Umbilical cord (tissue), 2 donors: ENCODE data around the gene CACNB1. TPM values are rescaled to one million over a fixed set of nuclear protein-coding genes. Genes with fewer than 3 reads are reported as not detected.
"Not testable (repeated sequence)": the region's sequence is repeated elsewhere in the genome, so short reads cannot be mapped to it uniquely, and the experiment has no call there.

Experiments
- DNase-seq: peaks from one replicate; pipeline ENCODE4 v3.0.0-alpha.2; 2015; ENCODE audit warnings: low spot score
- total RNA-seq: library from RNA; depleted of rRNA; stranded (reverse); fragments of >200 nt; gene quantifications from one replicate; pipeline ENCODE4 v1.2.3, GENCODE V29; 2014; ENCODE audit warnings: low replicate concordance; ENCODE audit not compliant: insufficient read depth

Gene CACNB1
- total RNA-seq, 1 donor from 2014 or later = 4.8 TPM

DNA sequence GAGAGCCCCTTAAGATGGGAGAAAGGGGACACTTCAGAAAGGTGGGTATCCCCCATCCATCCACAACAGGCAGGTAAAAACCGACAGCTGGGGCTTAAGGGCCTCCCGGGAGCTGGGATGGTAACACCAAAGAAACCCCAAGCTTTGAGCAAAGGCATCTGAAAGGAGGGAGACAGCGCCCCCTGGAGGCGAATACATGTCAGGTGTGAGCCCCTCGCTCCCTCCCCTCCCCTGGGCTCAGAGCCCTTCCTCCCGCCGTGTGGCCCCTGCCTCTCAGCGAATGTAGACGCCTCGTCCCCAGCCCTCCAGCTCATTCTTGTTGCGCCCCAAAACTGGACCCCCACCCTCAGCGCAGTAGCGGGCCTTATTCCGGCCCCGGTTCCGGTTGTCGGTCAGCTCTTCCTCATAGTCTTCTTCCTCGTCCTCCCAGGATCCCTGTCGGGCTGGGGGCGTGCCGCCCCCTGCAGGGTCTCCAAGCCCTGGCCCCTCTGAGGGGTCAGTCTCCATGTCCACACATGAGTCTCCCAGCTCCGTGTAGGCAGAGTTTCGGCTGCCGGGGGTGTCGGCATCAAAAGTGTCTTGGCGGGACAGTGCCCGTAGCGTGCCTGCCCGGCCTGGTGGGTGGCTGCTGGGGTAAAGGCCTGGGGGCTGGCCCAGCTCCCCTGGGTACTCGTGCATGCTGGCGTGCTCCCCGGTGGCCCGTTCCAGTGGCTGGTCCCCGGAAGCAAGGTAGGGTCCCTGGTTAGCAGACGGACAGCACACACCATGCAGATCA is 22.4 kb downstream of the CACNB1 start:
- peak; percentile 71 for DNase-seq

DNA sequence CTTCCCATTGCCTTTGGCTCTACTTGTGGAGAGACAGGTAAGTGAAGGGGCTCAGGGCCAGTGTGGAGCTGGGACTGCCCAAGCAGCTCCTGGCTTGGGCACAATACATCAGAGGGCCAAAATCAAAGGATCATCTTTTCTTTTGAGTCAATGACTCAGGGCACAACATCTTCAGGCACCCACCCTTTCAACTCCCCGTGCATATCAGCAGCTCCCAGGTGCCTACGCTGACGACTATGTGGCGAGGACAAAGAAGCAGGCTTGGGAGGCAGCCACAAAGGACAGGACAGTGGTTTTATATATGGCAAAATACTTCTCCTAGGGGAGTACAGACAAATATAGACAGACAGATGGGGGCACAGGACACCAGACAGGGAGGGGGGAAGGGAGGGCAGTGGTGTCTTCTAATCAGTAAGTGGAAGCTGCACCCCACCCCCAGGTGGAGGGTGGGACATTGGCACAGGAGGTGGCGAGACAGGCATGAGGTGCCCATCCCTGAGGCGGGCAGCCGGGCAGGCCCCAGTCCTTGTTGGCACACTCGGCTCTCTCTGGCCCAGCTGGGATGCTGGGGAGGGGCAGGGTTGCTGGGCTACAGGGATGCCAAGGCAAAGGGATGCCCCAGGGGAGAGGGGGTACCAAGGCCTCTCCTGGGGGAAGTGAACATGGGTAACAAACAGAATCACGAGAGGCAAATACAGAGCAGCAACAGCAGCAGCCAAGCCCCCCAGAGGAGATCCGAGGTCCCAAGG is 23.8 kb downstream of the CACNB1 start:
- no peak for DNase-seq

DNA sequence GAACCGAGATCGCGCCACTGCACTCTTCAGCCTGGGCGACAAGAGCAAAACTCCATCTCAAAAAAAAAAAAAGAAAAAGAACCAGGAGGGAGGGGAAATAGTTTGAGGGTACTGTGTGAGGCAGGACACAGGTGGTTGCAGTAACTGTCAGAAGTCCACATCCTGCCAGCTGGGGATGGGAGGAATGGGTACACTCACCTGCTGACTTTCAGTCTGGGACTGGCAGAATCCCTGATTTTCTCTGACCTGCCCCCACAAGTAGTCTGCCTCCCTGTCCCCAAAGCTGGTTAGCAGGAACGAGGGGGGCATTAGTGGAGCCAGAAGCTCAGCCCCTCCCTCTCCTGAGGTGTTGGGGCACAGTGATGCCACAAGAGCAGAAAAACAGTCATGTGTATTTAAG is 24.4 kb downstream of the CACNB1 start:
- no peak for DNase-seq

DNA sequence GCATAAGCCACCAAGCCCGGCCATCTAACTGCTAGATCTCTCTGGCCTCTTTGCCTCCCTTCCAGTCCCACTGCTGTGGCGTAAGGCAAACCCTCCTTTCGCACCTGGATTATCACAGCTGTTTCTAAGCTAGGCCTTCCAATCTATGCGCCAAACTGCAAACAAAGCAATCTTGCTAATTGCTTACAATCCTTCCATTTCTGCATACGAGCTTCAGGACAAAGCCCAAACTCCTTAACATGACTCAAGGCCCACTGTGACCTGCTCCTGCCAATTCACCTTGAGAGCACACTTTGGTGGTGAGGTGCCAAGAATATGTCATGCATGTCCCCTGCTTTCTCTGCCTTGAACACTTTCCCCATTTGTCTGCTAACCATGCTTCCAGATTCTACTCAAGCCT is 25.5 kb downstream of the CACNB1 start:
- no peak for DNase-seq

DNA sequence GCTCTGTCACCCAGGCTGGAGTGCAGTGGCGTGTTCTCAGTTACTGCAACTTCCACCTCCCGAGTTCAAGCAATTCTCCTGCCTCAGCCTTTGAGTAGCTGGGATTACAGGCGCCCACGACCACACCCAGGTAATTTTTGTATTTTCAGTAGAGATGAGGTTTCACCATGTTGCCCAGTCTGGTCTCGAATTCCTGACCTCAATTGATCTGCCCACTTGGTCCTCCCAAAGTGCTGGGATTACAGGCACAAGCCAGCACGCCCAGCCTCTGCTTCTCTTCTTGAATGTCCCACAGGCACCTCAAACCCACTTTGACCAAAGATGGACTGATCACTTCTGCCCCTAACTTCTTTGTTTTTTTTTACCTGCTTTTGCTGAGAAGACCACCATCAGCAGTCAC is 26.9 kb downstream of the CACNB1 start:
- no peak for DNase-seq

DNA sequence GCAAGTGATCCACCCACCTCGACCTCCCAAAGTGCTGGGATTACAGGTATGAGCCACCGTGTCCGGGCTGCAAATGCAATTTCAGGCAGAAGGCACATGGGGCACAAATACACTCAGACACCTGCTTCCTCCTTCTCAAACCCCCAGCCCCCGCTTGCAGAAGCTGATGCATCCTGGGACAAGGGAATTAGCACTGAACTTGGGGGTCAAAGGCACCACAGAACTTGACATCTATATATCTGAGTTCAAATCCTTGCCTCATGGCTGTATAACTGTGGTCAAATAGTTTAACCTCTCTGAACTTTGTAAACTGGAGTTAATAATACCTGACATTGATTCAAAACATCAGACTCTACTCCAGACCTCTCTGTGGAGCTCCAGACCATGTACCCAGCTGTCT is 27.4 kb downstream of the CACNB1 start:
- no peak for DNase-seq

DNA sequence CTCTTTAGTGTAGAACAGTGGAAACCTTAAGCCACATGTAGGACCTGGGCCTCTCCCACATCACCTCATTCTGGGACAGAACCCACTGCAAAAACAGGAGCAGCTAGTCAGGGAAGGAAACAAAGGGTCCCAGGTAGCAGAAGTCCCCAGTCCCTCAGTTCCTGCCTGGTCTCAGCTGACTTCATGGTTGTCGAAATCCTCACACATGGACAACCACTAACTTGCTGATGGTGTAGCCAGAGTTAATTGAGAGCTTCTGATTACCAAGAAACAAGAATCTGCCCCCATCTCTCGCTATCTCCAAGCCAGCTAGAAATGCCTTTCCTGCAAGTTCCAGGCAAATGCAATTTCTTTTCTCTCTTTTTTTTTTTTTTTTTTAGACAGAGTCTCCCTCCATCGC is 28.0 kb downstream of the CACNB1 start:
- DNase-seq = no peak

DNA sequence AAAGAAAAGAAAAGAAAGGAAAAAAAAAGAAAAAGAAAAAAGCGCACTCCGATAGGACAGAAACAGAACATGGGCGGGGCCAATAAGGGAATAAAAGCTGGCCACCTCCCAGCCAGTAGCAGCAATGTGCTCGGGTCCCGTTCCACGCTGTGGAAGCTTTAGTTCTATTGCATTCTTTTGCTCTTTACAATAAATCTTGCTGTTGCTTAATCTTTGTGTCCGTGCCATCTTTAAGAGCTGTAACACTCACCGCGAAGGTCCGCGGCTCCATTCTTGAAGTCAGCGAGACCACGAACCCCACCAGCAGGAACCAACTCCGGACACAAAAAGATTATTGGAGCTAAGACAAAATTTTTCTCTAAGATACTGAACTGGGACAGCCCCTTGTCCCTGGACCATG is 28.4 kb downstream of the CACNB1 start:
- no peak for DNase-seq

DNA sequence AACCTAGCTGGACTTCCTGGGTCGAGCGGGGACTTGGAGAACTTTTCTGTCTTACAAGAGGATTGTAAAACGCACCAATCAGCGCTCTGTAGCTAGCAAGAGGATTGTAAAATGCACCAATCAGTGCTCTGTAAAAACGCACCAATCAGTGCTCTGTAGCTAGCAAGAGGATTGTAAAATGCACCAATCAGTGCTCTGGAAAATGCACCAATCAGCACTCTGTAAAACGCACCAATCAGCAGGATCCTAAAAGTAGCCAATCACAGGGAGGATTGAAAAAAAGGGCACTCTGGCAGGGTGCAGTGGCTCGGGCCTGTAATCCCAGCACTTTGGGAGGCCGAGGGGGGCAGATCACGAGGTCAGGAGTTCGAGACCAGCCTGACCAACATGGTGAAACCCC is 29.0 kb downstream of the CACNB1 start:
- DNase-seq = not testable (repeated sequence)

DNA sequence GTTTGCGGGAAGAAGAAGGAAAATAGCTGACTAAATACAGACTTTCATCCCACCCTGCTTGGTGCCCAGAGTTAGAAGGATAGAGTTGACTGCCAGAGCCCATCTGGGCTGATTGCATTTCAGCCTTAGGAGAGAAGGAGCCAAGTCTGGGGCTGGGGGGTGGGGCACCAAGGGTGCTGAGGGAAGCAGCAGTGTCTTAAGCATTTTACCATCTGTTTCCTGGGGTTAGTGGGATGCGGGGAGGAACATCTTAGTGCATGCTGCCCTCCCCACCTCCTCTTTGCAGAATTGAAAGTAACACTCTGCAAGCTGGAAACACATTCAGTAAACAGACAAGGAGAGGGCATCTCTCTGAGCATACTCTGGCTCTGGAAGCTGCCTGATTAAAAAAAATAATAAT is 30.0 kb downstream of the CACNB1 start:
- DNase-seq = peak; percentile 80

DNA sequence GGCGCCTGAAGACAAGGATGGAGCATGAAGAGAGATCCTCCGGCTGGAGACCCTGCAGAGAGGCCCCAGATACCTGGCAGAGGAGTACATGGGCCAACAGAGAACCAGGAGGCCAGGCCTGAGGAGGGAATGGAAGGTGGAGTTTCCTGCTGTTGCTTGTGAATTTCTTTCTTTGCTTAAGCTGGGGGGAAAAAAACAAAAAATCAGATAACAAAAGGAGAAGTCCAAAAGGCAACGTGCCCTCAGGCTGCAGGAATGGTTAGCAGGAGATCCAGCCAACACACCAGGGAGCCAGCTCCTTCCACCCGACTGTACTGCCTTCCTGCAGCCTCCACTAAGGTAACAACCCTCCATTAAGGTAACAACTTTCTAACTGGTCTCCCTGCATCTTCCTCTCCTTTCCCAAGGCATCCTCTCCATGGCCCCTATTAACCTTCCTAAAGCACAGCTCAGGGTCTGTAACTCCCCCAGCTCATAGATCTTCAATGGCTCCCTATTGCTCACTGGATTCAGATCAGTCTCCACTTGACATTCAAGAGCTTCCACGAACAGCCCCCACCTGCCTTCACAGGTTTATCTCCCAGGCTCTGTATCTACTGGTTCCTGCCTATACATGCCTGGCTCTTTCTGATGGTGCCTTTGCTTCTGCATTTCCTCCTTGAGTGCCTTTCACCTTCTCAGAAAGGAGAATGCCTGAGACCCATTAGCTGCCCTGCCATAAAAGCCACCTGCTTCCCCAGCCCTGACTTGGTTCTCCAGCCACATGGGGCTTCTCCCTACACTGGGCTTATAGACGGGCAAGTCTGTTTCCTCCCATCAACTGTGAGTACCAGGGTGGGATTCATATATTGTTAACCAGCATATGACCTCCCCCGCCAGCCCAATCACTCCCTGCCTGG is 30.8 kb downstream of the CACNB1 start:
- DNase-seq = no peak

DNA sequence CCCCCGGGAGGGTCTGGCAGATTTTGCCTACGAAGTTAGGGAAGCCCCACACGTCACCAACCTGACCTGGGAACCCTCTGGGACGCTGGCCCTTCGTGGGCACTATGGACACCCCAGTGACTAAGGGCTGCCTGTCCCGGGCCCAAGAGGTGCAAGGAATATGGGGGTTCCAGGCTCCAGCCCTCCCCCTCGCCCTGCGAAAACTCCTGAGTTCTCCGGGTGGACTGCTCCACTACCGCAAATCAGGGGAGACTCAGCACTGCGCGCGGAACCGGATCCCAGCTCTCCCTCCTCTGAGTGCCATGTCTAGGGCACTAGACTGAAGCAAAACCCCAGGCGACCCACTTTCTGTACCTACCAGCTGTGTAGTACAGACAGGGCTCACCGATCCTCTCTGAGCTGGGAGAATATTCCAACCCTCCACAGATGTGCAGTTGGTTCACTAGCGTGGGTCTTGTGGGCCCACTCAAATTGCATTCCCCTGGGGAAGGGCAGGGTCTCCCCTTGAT is 31.6 kb downstream of the CACNB1 start, which contains the start of gene ARL5C:
Gene ARL5C, minus strand, starts transcription at position 321 of the 509 bp plus-strand sequence. CDS start 401 bp downstream, outside the sequence.
- DNase-seq = no peak

DNA sequence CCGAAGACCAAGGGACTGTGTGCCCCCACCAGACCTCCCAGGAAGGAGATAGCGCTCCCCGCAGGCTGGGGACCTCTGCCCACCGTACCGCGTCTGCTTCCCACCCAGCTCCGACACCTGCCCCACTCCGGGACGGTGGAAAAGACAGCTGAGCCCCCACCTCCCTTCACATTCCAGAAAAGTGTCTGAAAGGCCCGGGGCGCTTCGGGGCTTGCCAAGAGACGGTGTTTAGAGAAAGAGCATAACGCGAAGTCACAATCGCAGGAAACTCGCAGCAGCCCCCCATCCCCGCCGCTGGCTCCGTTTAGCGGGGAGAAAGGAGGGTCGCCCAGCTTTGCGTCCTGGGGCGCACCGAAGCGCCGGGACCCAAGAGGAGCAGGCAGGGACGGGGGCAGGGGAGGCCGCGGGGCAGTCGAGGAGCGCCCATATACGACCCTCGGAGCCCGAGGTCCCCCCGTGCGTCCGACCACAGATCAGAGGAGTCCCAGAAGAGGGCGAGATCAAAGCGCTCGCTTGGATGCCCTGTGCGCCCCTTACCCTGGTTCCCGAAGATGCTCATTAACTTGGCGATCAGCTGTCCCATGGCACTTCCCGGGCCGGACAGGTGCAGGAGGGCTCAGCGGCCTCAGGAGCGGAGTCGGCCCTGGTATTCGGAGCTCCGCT is 32.2 kb downstream of the CACNB1 start:
- no peak for DNase-seq

DNA sequence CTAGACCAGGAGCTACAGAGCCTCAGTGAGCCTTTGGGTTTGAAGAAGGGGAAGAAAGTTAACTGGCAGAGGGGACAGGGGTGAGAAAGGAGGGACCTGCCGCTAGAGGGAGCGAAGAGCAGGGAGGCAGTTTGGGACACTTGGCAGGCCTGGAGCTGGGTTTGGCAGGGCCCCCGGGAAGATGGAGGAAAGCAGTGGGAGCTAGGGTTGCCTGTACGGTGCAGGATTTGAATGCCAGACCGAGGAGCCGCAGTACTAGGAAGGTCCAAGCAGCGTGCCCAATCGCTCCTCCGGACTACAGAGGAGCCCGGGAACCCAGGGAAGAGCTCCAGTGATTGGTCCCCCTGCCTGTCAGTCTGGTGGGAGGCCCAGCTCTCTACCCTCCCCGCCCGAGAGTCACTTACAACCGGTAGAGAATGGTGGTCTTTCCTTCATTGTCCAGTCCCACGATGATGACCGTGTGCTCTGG is 32.8 kb downstream of the CACNB1 start:
- peak; percentile 91 for DNase-seq

DNA sequence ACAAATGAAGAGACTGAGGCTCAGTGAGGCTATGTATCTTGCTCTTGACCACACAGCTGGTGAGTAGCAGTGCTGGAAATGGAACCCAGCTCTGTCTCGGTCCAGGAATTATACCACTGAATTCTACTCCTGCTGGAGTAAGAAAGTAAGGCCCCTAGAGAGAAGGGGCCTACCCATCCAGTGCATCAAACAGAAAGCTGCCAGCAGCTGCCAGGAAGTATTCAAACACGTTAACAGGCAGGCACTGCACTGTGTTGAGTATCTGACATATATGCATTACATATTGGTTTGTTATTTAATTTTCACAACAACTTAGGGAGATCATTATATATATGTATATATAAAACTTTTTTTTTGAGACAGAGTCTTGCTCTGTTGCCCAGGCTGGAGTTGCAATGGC is 35.5 kb downstream of the CACNB1 start:
- no peak for DNase-seq

DNA sequence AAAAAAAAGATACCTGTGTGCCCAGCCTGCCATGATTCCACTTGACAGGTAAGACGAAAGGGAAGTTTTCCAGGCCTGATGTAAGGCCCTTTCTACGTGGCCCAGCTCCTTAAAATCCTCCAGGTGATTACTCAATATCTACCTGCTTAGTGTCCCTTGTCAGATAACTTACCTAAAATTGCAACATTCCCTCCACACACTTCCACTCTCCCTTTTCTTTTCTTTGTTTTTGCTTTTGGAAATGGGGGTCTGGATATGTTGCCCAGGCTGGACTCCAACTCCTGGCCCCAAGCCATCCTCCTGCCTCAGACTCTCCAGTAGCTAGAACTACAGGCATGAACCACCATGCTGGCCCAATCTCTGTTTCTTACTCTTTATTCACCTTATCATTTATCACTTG is 38.8 kb downstream of the CACNB1 start:
- no peak for DNase-seq

DNA sequence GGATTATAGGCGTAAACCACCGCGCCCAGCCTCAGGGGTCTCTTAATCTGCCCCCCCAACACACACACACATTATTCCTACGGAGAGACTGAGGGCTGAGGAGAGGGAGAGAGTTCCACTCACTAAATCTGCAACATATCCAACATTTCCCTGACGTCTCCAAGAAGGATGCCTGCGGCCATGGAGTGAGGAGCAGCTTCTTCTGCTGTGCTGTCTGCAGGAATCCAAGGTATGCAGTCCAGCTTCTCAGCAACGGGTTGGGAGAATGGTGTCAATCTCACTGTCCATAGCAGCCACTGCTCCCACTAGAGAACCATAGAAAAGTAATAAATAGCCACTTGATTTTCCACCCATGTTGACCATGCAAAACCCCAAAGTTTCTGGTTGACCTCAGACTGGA is 41.0 kb downstream of the CACNB1 start:
- peak; percentile 50 for DNase-seq

DNA sequence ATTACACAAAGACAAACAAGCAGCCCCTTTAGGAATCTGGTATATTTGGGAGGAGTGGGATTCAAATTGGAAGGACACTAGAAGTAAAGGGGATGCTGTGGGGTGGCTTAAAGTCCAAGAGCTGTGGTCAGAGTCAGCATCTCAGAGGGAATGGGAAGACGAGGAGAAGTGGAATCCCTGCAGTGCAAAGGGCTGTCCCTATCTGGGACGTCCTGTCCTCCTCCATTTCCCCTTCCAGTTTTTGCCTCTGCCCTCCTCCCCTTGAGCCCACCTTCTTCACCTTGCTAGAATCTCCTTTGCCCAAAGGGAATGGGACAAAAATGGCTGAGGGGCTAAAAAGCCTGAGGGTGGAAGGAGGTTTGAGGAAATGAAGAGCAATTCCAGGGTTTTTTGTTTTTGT is 41.8 kb downstream of the CACNB1 start:
- DNase-seq = no peak

DNA sequence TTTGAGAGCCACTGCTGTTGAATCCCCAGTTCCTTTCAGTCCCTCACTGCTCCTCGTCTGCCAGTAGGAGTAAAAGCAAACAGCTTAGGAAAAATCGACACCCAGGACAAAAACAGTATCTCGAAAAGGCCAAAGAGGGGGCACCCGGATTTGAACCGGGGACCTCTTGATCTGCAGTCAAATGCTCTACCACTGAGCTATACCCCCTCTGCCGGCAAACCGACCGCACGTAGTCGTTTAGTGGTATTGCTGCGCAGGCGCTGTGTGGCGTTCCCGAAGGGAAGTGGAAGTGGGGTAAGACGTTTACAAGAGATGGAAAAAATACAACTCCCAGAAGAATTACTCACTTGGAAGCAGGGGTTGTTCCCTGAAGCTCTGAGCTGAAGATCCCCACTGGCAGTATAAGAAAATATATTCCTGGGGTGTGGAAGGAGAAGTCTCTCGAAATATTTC is 43.8 kb downstream of the CACNB1 start:
- DNase-seq = peak; percentile 96

DNA sequence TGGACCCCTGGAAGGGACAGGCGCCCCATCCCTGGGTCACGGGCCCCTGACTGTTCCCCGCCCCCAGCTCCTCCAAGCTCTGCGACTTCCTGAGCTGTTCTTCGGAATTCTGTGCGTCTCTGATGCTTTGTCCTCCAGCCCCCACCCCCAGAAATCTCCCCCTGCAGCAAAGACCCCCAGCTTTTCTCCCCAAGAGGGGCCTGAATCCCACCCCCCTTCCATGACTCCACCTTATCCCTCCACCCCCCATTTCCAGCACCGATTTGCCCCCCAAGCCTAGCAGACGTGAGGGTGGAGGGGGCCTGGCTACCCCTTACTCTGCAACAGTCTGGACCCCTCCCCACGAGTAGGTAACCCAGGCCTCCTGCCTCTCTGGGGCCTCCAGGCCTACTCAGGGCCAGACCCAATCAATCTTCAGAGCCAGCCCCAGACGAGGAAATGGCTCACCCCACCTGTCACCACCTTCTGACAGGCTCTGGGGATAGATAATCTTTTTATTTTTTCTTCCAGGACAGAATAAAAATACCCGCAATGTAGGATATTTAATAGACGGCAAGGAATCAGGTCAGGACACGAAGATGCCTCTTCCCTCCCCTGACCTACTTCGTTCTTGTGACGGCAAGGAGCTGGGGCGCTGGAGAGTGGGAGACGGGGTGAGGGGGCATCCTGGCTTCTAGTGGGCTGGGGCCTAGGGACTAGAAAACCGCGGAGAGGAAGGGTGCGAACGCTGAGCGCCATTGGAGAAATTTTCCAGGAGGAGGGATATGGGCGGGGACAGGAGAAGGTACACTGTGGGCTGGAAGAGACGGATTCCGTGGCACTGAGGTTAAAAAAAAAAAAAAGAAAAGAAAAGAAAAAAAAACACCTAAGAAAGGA is 45.3 kb downstream of the CACNB1 start:
- DNase-seq = peak; percentile 23
